ENCODE data around the gene TFAP2A.

Gene TFAP2A

GRCh38 chr6:10441004-10441654, 26.3 kb upstream of the TFAP2A start:
- DNase-seq (ENCODE audit: low read depth) = peak; percentile 100
- TF ChIP-seq, protein P1, sequence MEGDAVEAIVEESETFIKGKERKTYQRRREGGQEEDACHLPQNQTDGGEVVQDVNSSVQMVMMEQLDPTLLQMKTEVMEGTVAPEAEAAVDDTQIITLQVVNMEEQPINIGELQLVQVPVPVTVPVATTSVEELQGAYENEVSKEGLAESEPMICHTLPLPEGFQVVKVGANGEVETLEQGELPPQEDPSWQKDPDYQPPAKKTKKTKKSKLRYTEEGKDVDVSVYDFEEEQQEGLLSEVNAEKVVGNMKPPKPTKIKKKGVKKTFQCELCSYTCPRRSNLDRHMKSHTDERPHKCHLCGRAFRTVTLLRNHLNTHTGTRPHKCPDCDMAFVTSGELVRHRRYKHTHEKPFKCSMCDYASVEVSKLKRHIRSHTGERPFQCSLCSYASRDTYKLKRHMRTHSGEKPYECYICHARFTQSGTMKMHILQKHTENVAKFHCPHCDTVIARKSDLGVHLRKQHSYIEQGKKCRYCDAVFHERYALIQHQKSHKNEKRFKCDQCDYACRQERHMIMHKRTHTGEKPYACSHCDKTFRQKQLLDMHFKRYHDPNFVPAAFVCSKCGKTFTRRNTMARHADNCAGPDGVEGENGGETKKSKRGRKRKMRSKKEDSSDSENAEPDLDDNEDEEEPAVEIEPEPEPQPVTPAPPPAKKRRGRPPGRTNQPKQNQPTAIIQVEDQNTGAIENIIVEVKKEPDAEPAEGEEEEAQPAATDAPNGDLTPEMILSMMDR (conservative IDR thresholded peaks at IDR 0.05; ENCODE audit: low read depth, low read length) = no peak
- no peak overlapping the region for H3K4me3 ChIP-seq (ENCODE audit: low read length)

GRCh38 chr6:10437891-10438290, 23.0 kb upstream of the TFAP2A start:
- DNase-seq (ENCODE audit: low read depth) = no peak
- H3K4me3 ChIP-seq (ENCODE audit: low read length) = no peak overlapping the region
- TF ChIP-seq, protein P1 (conservative IDR thresholded peaks at IDR 0.05; ENCODE audit: low read depth, low read length) = no peak

GRCh38 chr6:10434235-10434634, 19.4 kb upstream of the TFAP2A start:
- DNase-seq (ENCODE audit: low read depth) = no peak
- no peak overlapping the region for H3K4me3 ChIP-seq (ENCODE audit: low read length)
- TF ChIP-seq, protein P1 (conservative IDR thresholded peaks at IDR 0.05; ENCODE audit: low read depth, low read length) = no peak

GRCh38 chr6:10433322-10433721, 18.4 kb upstream of the TFAP2A start:
- DNase-seq (ENCODE audit: low read depth) = no peak
- TF ChIP-seq, protein P1 (conservative IDR thresholded peaks at IDR 0.05; ENCODE audit: low read depth, low read length) = no peak
- no peak overlapping the region for H3K4me3 ChIP-seq (ENCODE audit: low read length)

DNA sequence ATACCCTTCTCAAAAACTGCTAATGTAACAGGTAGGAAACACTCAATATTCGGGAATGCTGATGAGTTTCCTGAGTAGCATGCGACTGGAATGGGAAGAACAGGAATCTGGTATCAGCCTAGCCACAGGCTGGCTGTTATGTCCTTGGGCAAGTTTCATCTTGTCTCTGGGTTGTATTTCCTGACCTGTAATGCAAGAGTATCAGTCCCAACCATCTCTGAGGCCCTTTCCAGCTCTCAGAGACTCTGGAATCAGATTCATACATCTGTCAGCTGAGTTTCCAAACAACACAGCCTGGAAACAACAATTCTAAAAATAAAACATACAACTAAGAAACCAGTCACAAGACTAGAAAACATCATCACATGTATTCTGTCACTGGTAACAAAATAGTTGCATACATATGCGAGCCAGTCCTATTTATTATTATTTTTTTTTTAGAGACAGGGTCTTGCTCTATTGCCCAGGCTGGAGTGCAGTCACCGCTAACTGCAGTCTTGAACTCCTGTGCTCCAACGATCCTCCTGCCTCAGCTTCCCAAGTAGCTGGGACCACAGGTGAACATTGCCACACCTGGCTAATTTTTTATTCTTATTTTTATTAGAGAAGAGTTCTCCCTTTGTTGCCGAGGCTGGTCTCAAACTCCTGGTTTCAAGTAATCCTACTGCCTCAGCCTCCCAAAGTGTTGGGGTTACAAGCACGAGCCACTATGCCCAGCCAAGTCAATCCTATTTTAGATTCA, 16.7 kb upstream of the TFAP2A start:
- TF ChIP-seq, protein P1 (conservative IDR thresholded peaks at IDR 0.05; ENCODE audit: low read depth, low read length) = no peak
- H3K4me3 ChIP-seq (ENCODE audit: low read length) = no peak overlapping the region
- DNase-seq (ENCODE audit: low read depth) = no peak

- H3K4me3 ChIP-seq (ENCODE audit: low read length) = no peak overlapping the region
- TF ChIP-seq, protein P1 (conservative IDR thresholded peaks at IDR 0.05; ENCODE audit: low read depth, low read length) = peak; percentile 56
- no peak for DNase-seq (ENCODE audit: low read depth)
These were observed 15.0 kb upstream of the TFAP2A start for GRCh38 chr6:10429638-10430427.
